KOPT-K1 (cell line): Measurements from ENCODE around the gene NLGN4X.
A peak's percentile ranks its signal among the peaks of the same experiment; 100 is the strongest.

Source experiments
- H3K27ac ChIP-seq: fragments of 200-600 bp; sonication (generic); 2 replicates; pipeline ENCODE4 v1.5.1; 2016; ENCODE audit warnings: antibody characterized with exemption, mild to moderate bottlenecking, low read depth, low read length; ENCODE audit not compliant: poor library complexity, severe bottlenecking
- H3K36me3 ChIP-seq: fragments of 200-600 bp; sonication (generic); 2 replicates; pipeline ENCODE4 v1.5.1; 2017; ENCODE audit warnings: antibody characterized with exemption, mild to moderate bottlenecking, low read length, moderate library complexity; ENCODE audit not compliant: insufficient read depth
- H3K9me3 ChIP-seq: fragments of 200-600 bp; sonication (generic); 2 replicates; pipeline ENCODE4 v1.5.1; 2017; ENCODE audit warnings: antibody characterized with exemption, low read length, mild to moderate bottlenecking; ENCODE audit not compliant: insufficient read depth, poor library complexity, severe bottlenecking

NLGN4X gene

DNA sequence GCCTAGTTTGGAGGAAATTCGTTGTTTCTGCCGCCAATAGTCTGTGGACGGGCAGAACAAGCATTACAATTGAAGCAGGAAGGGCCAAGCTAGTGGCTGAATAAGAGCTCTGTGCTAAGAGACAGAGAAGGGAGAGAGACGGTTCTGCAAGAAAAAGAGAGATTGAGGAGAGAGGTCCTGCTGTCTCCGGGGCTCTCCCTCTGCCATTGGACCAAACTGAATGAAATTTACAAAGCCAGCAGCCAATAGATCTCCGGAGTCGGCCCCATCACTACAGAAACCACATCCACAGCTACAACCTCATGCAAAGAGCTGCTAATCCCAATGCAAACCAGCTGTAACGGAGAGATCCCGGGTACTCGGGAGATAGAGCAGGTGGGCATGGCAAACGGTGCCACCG, at the start of gene NLGN4X:
NLGN4X (minus strand) TSS at position 148 of the 400 bp plus-strand sequence. CDS start 77,401 bp downstream, outside the sequence.
- Histone ChIP-seq H3K27ac (no peak within 1 kb of the TSS), H3K36me3 (no peaks in the 10 kb centered on the region), H3K9me3 (no peaks in the 10 kb centered on the region)

DNA sequence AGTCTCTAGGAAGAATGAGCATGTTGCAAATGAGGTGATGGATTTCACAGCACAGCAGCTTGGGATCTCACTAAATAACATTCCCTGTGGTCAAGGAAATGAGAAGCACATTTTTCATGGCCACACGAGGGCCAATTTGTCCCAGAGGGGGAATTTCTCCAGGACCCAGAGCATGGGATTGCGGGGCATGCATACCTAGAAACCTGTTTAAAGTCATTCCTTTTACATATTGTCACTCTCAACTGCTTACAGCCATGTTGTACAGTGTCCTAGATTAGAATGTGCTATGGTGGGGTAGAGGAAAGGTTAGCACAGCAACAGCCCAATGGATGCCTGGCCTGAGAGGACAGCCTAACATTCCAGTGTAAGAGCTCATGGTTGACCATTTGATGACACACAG, 37.4 kb upstream of the NLGN4X start:
- Histone ChIP-seq H3K27ac (no peak overlapping the region), H3K36me3 (no peaks in the 10 kb centered on the region), H3K9me3 (no peaks in the 10 kb centered on the region)

DNA sequence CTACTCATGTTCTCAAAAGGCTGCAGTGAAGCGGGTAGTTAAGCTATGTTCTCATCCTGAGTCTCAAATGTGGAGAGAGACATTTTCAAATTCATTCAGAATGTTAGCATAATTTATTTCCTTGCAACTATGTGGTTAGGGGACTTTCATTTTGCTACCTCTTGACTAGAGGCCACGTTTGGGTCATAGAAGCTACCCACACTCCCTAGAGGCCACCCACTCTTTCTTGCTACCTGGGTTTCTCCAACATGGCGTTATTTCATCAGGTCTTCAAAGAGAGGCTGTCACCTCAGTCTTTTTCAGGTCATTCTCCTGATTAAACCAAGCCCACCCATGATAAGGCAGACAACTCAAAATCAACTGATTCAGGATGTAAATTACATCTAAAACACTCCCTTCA, 34.3 kb upstream of the NLGN4X start:
- Histone ChIP-seq H3K36me3 (no peaks in the 10 kb centered on the region), H3K9me3 (no peaks in the 10 kb centered on the region), H3K27ac (no peak overlapping the region)

DNA sequence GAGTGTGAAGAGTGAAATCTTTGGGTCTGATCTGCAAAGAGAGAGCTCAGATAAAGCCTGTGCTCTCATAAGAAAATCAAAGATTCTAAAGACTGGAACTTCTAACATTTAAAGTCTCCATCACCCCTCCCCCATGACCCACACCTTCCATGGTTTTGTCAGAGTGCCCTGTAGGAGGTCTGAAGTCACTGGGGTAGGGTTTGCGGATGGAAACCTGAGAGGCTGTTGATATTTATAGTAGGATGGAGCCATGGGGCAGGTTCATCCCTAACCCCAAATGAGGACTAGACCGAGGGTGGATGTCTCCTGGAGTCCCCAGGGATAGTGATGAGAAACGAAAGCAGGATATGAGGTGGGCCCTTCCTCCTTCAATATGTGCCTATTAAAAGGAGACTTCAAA, 28.4 kb upstream of the NLGN4X start:
- H3K36me3 ChIP-seq: no peaks in the 10 kb centered on the region
- H3K27ac ChIP-seq: no peak overlapping the region
- H3K9me3 ChIP-seq: no peaks in the 10 kb centered on the region

DNA sequence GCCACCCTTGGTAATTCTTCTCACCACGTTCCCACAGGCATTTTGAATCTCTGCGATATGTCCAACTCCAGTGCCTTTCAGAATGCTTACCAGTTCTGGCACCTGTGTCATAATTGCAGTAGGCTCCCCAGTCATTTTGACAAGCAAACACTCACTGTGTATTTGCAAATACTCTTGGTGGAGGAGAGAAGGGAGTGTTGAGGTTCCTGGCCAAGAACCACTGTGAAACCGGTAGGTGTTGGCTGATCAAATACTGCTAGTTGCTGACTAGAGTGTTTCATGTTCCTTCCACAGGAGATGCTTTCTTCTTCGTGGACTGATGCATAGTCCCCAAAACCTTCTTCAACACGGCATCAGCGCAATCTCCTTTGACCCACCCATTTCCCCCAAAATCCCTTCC, 16.0 kb upstream of the NLGN4X start:
- Histone ChIP-seq H3K27ac (no peak overlapping the region), H3K9me3 (no peaks in the 10 kb centered on the region), H3K36me3 (no peaks in the 10 kb centered on the region)

GRCh38 chrX:6238576-6238975, 9.9 kb upstream of the NLGN4X start:
- Histone ChIP-seq H3K36me3 (no peaks in the 10 kb centered on the region), H3K27ac (no peak overlapping the region), H3K9me3 (no peaks in the 10 kb centered on the region)

DNA sequence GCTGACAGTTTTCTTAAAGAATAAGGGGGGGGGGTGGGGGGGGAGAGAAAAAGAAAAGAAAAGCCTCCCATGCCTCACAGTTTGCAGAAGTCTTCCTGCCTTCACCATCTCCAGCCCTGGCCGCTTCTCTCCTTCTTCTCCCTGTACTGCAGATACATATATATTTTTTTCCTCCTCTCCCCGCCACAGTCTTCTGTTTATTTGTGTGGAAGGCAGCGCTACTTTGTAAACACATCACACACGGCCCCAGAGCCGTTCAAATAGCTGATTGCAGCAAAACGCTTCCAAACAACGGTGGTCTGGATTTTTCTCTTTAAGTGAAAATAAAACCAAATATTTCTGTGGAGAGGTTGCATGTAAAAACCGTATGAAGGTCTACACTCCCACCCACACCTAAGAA, 732 bp downstream of the NLGN4X start:
- no peaks in the 10 kb centered on the region for H3K9me3 ChIP-seq
- no peaks in the 10 kb centered on the region for H3K36me3 ChIP-seq
- H3K27ac ChIP-seq: no peak overlapping the region

DNA sequence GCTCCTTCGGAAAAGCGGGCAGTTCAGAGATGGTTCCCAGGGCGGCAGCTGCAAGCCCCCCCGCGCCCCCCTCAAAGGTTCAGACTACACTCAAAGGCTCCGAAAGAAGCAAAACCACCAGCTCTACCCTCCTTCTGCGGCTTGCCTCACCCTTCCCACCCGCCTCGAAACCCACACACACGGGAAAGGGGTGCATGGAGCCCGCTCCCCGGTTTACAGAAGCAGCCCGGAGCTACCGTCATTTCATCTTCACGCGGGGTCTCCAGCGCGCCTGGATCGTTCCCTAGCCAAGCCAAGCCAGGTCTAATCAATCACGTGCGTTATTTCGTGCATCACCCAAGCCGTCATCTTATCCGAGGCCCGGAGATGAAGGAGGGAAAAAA, 1.2 kb downstream of the NLGN4X start:
- no peaks in the 10 kb centered on the region for H3K9me3 ChIP-seq
- H3K27ac ChIP-seq: no peak overlapping the region
- H3K36me3 ChIP-seq: no peaks in the 10 kb centered on the region

GRCh38 chrX:6226596-6227452, 1.8 kb downstream of the NLGN4X start:
- H3K36me3 ChIP-seq: no peaks in the 10 kb centered on the region
- peak overlapping the region; percentile 31 for H3K27ac ChIP-seq
- no peaks in the 10 kb centered on the region for H3K9me3 ChIP-seq

DNA sequence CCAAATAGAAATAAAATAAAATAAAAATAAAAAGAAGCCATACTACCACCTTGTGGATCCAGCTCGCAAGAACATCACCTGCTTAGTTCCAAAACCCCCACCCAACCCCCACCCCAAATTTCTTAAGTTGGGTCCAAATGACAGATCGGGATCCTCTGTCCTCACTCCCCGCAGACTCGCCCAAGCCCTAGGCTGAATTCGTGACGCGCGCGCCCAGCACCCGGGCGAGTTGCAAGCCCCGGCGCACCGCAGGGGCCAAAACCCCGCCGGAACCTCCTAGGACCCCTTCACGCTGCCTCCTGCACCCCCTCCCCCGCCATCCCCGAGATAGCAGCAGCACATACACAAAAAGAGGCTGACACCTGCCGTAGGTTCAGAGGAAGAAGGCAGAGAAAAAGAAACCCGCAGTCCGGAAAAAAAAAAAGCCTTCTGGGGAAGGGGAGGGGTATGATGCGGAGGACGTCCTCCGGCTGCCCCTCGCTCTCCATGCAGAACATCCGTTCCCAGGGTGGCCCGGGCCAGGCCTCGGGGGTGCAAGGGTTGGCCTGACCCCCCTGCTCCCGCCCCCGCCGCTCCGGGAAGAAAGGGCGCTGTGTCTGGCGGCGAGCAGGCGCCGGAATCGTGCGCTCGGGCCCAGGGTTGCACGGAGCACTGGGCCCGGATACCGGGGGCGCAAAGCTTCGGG, 2.6 kb downstream of the NLGN4X start:
- Histone ChIP-seq H3K36me3 (no peaks in the 10 kb centered on the region), H3K27ac (peak overlapping the region; percentile 31), H3K9me3 (no peaks in the 10 kb centered on the region)

DNA sequence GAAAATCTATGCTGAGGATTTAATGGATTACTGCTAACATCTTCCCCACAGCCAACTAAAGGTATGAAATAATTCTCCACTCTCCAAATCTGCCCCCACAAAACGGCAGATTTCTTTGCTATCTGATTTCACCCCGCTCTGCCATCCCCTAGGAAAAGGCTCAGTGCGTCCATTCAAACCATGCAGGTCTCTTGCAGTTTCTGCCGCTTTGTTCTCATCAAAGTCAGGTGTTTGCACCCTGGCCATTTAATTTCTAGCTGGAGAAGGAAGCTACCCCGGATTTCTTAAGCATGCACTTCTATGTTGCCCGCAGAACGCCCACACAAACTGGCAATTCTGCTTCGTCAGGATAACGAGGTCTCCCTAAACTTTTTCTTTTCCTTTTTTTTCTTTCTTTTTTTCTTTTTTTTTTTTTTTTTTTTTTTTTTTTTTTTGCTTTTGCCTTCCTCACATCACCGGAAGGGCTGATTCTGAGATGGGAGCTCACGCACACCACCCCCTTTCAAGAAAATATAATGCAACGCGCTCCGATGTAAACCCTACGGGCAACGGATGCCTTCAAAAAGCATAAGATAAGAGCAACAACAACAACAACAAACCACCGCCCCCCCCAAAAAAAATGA, 3.3 kb downstream of the NLGN4X start:
- no peaks in the 10 kb centered on the region for H3K36me3 ChIP-seq
- H3K27ac ChIP-seq: no peak overlapping the region
- H3K9me3 ChIP-seq: no peaks in the 10 kb centered on the region

DNA sequence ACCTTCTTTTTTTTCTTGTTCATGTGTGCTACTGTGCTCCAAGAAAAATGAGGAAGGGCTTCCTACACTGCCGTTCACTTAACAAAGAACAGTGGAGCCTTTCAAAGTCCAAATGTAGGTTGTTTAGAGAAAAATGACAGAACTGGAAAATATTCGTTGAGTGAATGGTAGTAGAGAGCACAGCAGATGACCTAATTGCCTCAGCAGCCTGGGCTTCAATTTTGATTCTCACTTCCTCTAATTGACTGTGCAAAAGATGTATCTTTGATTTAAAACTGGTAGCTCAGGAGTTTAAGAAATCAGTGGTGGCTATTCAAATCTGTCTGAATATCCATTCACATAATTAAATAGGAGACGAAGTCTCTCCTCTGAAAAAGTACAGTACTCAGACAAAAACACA, 5.2 kb downstream of the NLGN4X start:
- H3K9me3 ChIP-seq: no peaks in the 10 kb centered on the region
- H3K27ac ChIP-seq: no peak overlapping the region
- H3K36me3 ChIP-seq: no peaks in the 10 kb centered on the region

DNA sequence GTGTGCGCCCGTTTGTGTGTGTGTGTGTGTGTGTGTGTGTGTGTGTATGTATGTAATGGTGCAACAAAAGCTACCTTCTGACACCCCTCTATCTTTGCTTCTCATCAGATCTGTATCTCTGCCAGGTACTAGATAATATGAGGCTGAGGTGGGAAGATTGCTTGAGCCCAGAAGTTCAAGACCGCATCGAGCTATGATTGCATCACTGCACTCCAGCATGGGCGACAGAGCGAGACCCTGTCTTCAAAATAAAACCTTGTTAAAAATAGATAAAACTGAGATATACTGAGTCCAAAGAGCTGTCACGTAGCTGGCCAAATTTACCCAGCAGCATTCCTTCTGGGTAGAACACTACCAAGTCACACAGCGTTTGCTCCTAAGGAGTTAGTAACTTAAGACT, 18.4 kb downstream of the NLGN4X start:
- Histone ChIP-seq H3K27ac (no peak overlapping the region), H3K36me3 (no peaks in the 10 kb centered on the region)

DNA sequence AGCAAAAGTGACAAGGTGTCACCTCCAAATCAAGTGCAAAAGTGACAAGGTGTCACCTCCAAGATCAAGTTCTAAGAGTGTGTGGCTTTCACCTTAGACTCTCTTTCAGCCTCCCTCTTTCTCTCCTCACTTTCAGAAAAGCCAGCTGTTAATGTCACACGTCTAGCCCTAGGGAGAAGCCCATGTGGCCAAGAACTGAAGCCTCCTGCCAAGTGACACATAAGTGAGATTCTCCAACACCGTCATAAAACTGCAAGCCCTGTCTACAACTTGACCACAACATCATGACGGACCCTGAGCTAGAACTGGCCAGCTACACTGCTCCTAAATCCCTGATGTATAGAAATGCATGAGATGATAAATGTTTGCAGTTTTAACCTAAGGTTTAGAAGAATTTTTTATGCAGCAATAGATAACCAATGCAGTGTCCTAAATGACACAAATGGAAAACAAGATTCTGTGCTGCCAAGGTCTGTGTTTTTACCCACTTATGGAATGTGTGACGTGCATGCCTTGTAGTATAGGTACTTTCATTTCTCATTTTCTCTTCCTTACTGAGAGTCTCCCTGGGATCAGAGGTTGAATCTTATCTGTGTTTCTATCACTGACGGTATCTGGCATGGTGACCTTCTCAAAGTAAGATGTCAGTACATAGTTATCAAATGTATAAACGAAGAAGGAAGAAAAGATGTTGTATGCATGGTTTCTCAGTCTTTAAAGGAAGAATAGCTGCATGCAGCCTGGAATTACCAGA, 25.0 kb downstream of the NLGN4X start:
- Histone ChIP-seq H3K9me3 (no peaks in the 10 kb centered on the region), H3K36me3 (no peaks in the 10 kb centered on the region), H3K27ac (no peak overlapping the region)

More for the DNA sequence above, 18.4 kb downstream of the NLGN4X start:
- no peaks in the 10 kb centered on the region for H3K9me3 ChIP-seq

- Histone ChIP-seq H3K36me3 (no peaks in the 10 kb centered on the region), H3K27ac (no peak overlapping the region), H3K9me3 (no peaks in the 10 kb centered on the region)
These were observed 29.2 kb downstream of the NLGN4X start for GRCh38 chrX:6199486-6199885.
